K562 (cell line): Measurements from ENCODE around the gene RETN.
A peak's percentile ranks its signal among the peaks of the same experiment; 100 is the strongest.

Experiments
- CBX1 ChIP-seq: sonication (generic); IDR thresholded peaks from 2 replicates; pipeline ENCODE4 v1.6.1; 2016; ENCODE audit warnings: antibody characterized with exemption, low read depth, mild to moderate bottlenecking
- CHD1 ChIP-seq: fragments of 200-600 bp; sonication (generic); IDR thresholded peaks from one replicate; pipeline ENCODE4 v1.6.1; 2012; ENCODE audit warnings: mild to moderate bottlenecking, moderate library complexity, low read length, inconsistent platforms
- CTCF ChIP-seq, 3 experiments: IDR thresholded peaks in 2 of 3; conservative IDR thresholded peaks in 1 of 3; 2 replicates each; pipeline ENCODE4 v1.5.1; 2011 to 2012; ENCODE audit warnings: low read length in 3 of 3, mild to moderate bottlenecking in 3 of 3, control low read depth in 2 of 3, improper control_type of control experiment in 1 of 3, inconsistent platforms in 1 of 3, low read depth in 1 of 3, mixed read lengths in 1 of 3, moderate library complexity in 1 of 3; ENCODE audit not compliant: insufficient read depth in 2 of 3
- PBX2 ChIP-seq, 2 experiments: IDR thresholded peaks in 1 of 2; conservative IDR thresholded peaks in 1 of 2; 2 replicates each; pipeline ENCODE4 v1.6.1; 2016; ENCODE audit warnings: low read depth in 2 of 2, mild to moderate bottlenecking in 1 of 2, missing compliant biosample characterization in 1 of 2, missing genetic modification characterization in 1 of 2, moderate library complexity in 1 of 2
- POLR2A ChIP-seq: fragments of 450-650 bp; conservative IDR thresholded peaks from 2 replicates; pipeline ENCODE4 v1.6.1; 2016
- POLR2G ChIP-seq: fragments of 200-400 bp; formaldehyde crosslinking; IDR thresholded peaks from 2 replicates; pipeline ENCODE4 v1.6.1; 2017; ENCODE audit warnings: low read depth, mild to moderate bottlenecking, antibody characterized with exemption, low read length, moderate library complexity
- SIN3A ChIP-seq, 2 experiments: fragments of 150-350 bp in 1 of 2; IDR thresholded peaks; 2 replicates each; pipeline ENCODE4 v1.6.1; 2011 to 2016; ENCODE audit warnings: borderline replicate concordance in 2 of 2, low read depth in 2 of 2, low read length in 2 of 2, mild to moderate bottlenecking in 2 of 2, moderate library complexity in 2 of 2; ENCODE audit not compliant: control insufficient read depth in 1 of 2
- SIRT6 ChIP-seq: IDR thresholded peaks from one replicate; pipeline ENCODE4 v1.6.1; 2012; ENCODE audit warnings: low read depth, mild to moderate bottlenecking, control low read depth, inconsistent platforms, low read length, moderate library complexity
- SPI1 ChIP-seq: IDR thresholded peaks from 2 replicates; pipeline ENCODE4 v1.6.1; 2011; ENCODE audit warnings: low read depth, low read length, control low read depth, borderline replicate concordance
- ZBTB33 ChIP-seq: sonication (generic); formaldehyde crosslinking; IDR thresholded peaks from 2 replicates; pipeline ENCODE4 v1.8.1; 2023; ENCODE audit warnings: mild to moderate bottlenecking, missing genetic modification reagents
- ZHX1 ChIP-seq: fragments of 150-350 bp; conservative IDR thresholded peaks from 2 replicates; pipeline ENCODE4 v1.6.1; 2014; ENCODE audit warnings: low read length
- ZNF282 ChIP-seq: sonication (generic); formaldehyde crosslinking; IDR thresholded peaks from 2 replicates; pipeline ENCODE4 v1.8.1; 2023; ENCODE audit warnings: missing genetic modification reagents
- TF ChIP-seq, protein P1 (sequence below): fragments of 450-650 bp; formaldehyde crosslinking; IDR thresholded peaks from 2 replicates; pipeline ENCODE4 v1.4.0; 2020; ENCODE audit warnings: mild to moderate bottlenecking, moderate library complexity

- no peak for TF ChIP-seq SIN3A (IDR thresholded peaks at IDR 0.05; ENCODE audit: borderline replicate concordance in 2 of 2, control insufficient read depth in 1 of 2, low read depth in 2 of 2, low read length in 2 of 2)
- no peak for TF ChIP-seq PBX2 (CRISPR knock-in tag; IDR thresholded peaks at IDR 0.05; ENCODE audit: low read depth)
- no peak for TF ChIP-seq PBX2 (tag; conservative IDR thresholded peaks at IDR 0.05; ENCODE audit: low read depth)
- no peak for TF ChIP-seq CBX1
- TF ChIP-seq POLR2A: no peak
- TF ChIP-seq SPI1: no peak
- no peak for TF ChIP-seq CHD1
- no peak for TF ChIP-seq SIRT6
- TF ChIP-seq ZNF282 (CRISPR knock-in tag): no peak
- TF ChIP-seq CTCF (IDR thresholded peaks at IDR 0.05 in 2 of 3, conservative IDR thresholded peaks at IDR 0.05 in 1 of 3; ENCODE audit: insufficient read depth in 2 of 3, low read depth in 1 of 3, low read length in 3 of 3): no peak
- no peak for TF ChIP-seq ZHX1
- TF ChIP-seq, protein P1, sequence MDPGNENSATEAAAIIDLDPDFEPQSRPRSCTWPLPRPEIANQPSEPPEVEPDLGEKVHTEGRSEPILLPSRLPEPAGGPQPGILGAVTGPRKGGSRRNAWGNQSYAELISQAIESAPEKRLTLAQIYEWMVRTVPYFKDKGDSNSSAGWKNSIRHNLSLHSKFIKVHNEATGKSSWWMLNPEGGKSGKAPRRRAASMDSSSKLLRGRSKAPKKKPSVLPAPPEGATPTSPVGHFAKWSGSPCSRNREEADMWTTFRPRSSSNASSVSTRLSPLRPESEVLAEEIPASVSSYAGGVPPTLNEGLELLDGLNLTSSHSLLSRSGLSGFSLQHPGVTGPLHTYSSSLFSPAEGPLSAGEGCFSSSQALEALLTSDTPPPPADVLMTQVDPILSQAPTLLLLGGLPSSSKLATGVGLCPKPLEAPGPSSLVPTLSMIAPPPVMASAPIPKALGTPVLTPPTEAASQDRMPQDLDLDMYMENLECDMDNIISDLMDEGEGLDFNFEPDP (CRISPR knock-in tag): no peak
- 0 out of 2 replicates have a peak, but pooled peaks have one; percentile 16 for TF ChIP-seq POLR2G
- TF ChIP-seq ZBTB33: no peak
These were observed 41.7 kb upstream of the RETN start for GRCh38 chr19:7627166-7627565.
